SK-N-SH (cell line): ENCODE measurements around the gene SENP3. TPM values are rescaled to one million over a fixed set of nuclear protein-coding genes. Genes with fewer than 3 reads are reported as not detected.

Source experiments
- CTCF ChIA-PET: fragments of 300-600, 350-600 bp; formaldehyde crosslinking; extraction: SDS; loops from one replicate; lab custom pipeline; 2021; lab: Yijun Ruan, JAX
- POLR2A ChIA-PET: fragments of 350-600 bp; sonication (Branson Sonifier 250); formaldehyde crosslinking; extraction: SDS; loops from one replicate; lab custom pipeline; 2020; ENCODE audit warnings: antibody characterized with exemption, inconsistent platforms; lab: Yijun Ruan, JAX
- DNase-seq: peaks from one replicate; pipeline ENCODE4 v3.0.0; 2012
- H2AFZ ChIP-seq: fragments of 200-600 bp; sonication (generic); 2 replicates; pipeline ENCODE4 v1.8.1; 2016; ENCODE audit warnings: antibody characterized with exemption, mild to moderate bottlenecking, low read depth
- H3F3A ChIP-seq: fragments of 200-600 bp; sonication (generic); replicated peaks from 2 replicates; pipeline ENCODE3; 2016; ENCODE audit warnings: antibody characterized with exemption, mild to moderate bottlenecking; ENCODE audit not compliant: insufficient read depth
- H3K27ac ChIP-seq, 2 experiments: fragments of 200-500 bp in 1 of 2; fragments of 200-600 bp in 1 of 2; sonication (Bioruptor generic) in 1 of 2; sonication (generic), shearing (Covaris generic) in 1 of 2; 2 replicates each; pipeline versions ENCODE4 v1.5.1 to v1.6.1; 2014 to 2016; ENCODE audit warnings: low read depth in 2 of 2, inconsistent platforms in 1 of 2, low read length in 1 of 2, mild to moderate bottlenecking in 1 of 2, mixed read lengths in 1 of 2
- H3K27me3 ChIP-seq: fragments of 200-600 bp; sonication (generic), shearing (Covaris generic); 2 replicates; pipeline ENCODE4 v1.6.1; 2016; ENCODE audit warnings: mixed run types; ENCODE audit not compliant: insufficient read depth
- H3K36me3 ChIP-seq, 2 experiments: fragments of 200-500 bp in 1 of 2; fragments of 200-600 bp in 1 of 2; sonication (Bioruptor generic) in 1 of 2; sonication (generic) in 1 of 2; replicated peaks in 1 of 2; 2 replicates each; pipeline versions ENCODE3 to v1.5.1; 2014 to 2016; ENCODE audit warnings: low read length in 1 of 2, mild to moderate bottlenecking in 1 of 2; ENCODE audit not compliant: insufficient read depth in 2 of 2, control insufficient read depth in 1 of 2
- H3K4me1 ChIP-seq, 2 experiments: fragments of 200-500 bp in 1 of 2; fragments of 200-600 bp in 1 of 2; sonication (Bioruptor generic) in 1 of 2; sonication (generic), shearing (Covaris generic) in 1 of 2; 2 replicates each; pipeline versions ENCODE4 v1.5.1 to v1.6.1; 2014 to 2016; ENCODE audit warnings: low read depth in 1 of 2, low read length in 1 of 2, mixed run types in 1 of 2; ENCODE audit not compliant: insufficient read depth in 2 of 2, control insufficient read depth in 1 of 2
- H3K4me2 ChIP-seq: fragments of 200-600 bp; sonication (generic), shearing (Covaris generic); 2 replicates; pipeline ENCODE4 v1.6.1; 2017; ENCODE audit warnings: mixed run types
- H3K4me3 ChIP-seq, 2 experiments: fragments of 200-500 bp in 1 of 2; fragments of 200-600 bp in 1 of 2; sonication (Bioruptor generic) in 1 of 2; sonication (generic), shearing (Covaris generic) in 1 of 2; 2 replicates each; pipeline versions ENCODE4 v1.5.1 to v1.8.1; 2014 to 2016; ENCODE audit warnings: low read depth in 2 of 2, inconsistent platforms in 1 of 2, low read length in 1 of 2, mild to moderate bottlenecking in 1 of 2, mixed read lengths in 1 of 2, moderate library complexity in 1 of 2
- H3K79me2 ChIP-seq: fragments of 200-600 bp; sonication (generic); 2 replicates; pipeline ENCODE4 v1.8.1; 2017; ENCODE audit warnings: mild to moderate bottlenecking; ENCODE audit not compliant: insufficient read depth
- H3K9ac ChIP-seq: fragments of 200-600 bp; sonication (generic); 2 replicates; pipeline ENCODE4 v1.6.1; 2017; ENCODE audit warnings: mixed run types
- H3K9me2 ChIP-seq: fragments of 200-600 bp; sonication (generic); 2 replicates; pipeline ENCODE4 v1.6.1; 2017; ENCODE audit warnings: mixed run types
- H3K9me3 ChIP-seq: fragments of 200-600 bp; sonication (generic); 2 replicates; pipeline ENCODE4 v1.6.1; 2017; ENCODE audit warnings: mixed run types, mild to moderate bottlenecking, moderate library complexity
- H4K20me1 ChIP-seq: fragments of 200-600 bp; sonication (generic); 2 replicates; pipeline ENCODE4 v1.6.1; 2017; ENCODE audit warnings: mild to moderate bottlenecking, mixed run types; ENCODE audit not compliant: insufficient read depth
- CHD2 ChIP-seq: fragments of 150-350 bp; IDR thresholded peaks from 2 replicates; pipeline ENCODE4 v1.6.1; 2018; ENCODE audit warnings: low read length; ENCODE audit not compliant: partially characterized antibody
- CTCF ChIP-seq: fragments of 200-600 bp; sonication (generic); IDR thresholded peaks from 2 replicates; pipeline ENCODE4 v1.6.1; 2017; ENCODE audit warnings: antibody characterized with exemption, mild to moderate bottlenecking, moderate library complexity
- FOSL2 ChIP-seq: IDR thresholded peaks from 2 replicates; pipeline ENCODE4 v1.4.0; 2012; ENCODE audit warnings: low read depth, mild to moderate bottlenecking, moderate library complexity, borderline replicate concordance
- GABPA ChIP-seq: IDR thresholded peaks from 2 replicates; pipeline ENCODE4 v1.4.0; 2012; ENCODE audit warnings: low read depth, mild to moderate bottlenecking
- GATA2 ChIP-seq: sonication (generic); formaldehyde crosslinking; IDR thresholded peaks from 2 replicates; pipeline ENCODE4 v1.5.0; 2020; ENCODE audit warnings: mild to moderate bottlenecking, missing genetic modification reagents
- IRF3 ChIP-seq: fragments of 150-350 bp; IDR thresholded peaks from 2 replicates; pipeline ENCODE4 v1.6.1; 2016; ENCODE audit warnings: mild to moderate bottlenecking, low read depth, low read length
- JUND ChIP-seq: IDR thresholded peaks from 2 replicates; pipeline ENCODE4 v1.4.0; 2012
- MAX ChIP-seq: IDR thresholded peaks from 2 replicates; pipeline ENCODE4 v1.4.0; 2012; ENCODE audit warnings: low read depth
- MXI1 ChIP-seq: IDR thresholded peaks from 2 replicates; pipeline ENCODE4 v1.6.1; 2012; ENCODE audit warnings: mild to moderate bottlenecking, low read depth, low read length, improper control_type of control experiment
- NFIC ChIP-seq: IDR thresholded peaks from 2 replicates; pipeline ENCODE4 v1.4.0; 2012; ENCODE audit warnings: borderline replicate concordance
- NRF1 ChIP-seq: IDR thresholded peaks from 2 replicates; pipeline ENCODE4 v1.6.1; 2012; ENCODE audit warnings: low read depth, mild to moderate bottlenecking, low read length
- PBX3 ChIP-seq: IDR thresholded peaks from 2 replicates; pipeline ENCODE4; 2012
- POLR2AphosphoS5 ChIP-seq: IDR thresholded peaks from 2 replicates; pipeline ENCODE4 v1.6.1; 2012; ENCODE audit warnings: low read depth, low read length
- RAD21 ChIP-seq: IDR thresholded peaks from 2 replicates; pipeline ENCODE4 v1.6.1; 2012; ENCODE audit warnings: mild to moderate bottlenecking, low read length
- SIN3A ChIP-seq: IDR thresholded peaks from 2 replicates; pipeline ENCODE4 v1.6.1; 2012; ENCODE audit warnings: low read depth, mild to moderate bottlenecking, low read length, moderate library complexity, borderline replicate concordance
- SMC3 ChIP-seq: IDR thresholded peaks from 2 replicates; pipeline ENCODE4 v1.6.1; 2012; ENCODE audit warnings: low read depth, low read length, improper control_type of control experiment
- TAF1 ChIP-seq: IDR thresholded peaks from 2 replicates; pipeline ENCODE4 v1.6.1; 2012; ENCODE audit warnings: low read depth, mild to moderate bottlenecking, low read length, moderate library complexity, borderline replicate concordance
- TCF12 ChIP-seq: IDR thresholded peaks from 2 replicates; pipeline ENCODE4 v1.4.0; 2012
- USF1 ChIP-seq: IDR thresholded peaks from 2 replicates; pipeline ENCODE4 v1.4.0; 2012; ENCODE audit warnings: low read depth, borderline replicate concordance
- ZBTB33 ChIP-seq: IDR thresholded peaks from 2 replicates; pipeline ENCODE4 v1.4.0; 2012; ENCODE audit warnings: low read depth, borderline replicate concordance
- WGBS: methylation state at CpG from one replicate; pipeline ENCODE4 v1.1.6; 2017; ENCODE audit warnings: low lambda C conversion rate; 5-methylcytosine and 5-hydroxymethylcytosine counted together
- polyA plus RNA-seq, 3 experiments: library from polyadenylated mRNA; depleted of rRNA; stranded (reverse); fragments of >200 nt; gene quantifications; 2 replicates each; pipeline ENCODE4 v1.2.3, GENCODE V29; 2012

The SENP3 gene
- polyA plus RNA-seq, 1 of the 3 experiments (the other 2 are of a cell fraction) = 80.8 TPM

GRCh38 chr17:7572588-7573323 lies 11.0 kb downstream of the SENP3 start (continued):
- TF ChIP-seq ZBTB33 (peak; percentile 72; the same call in 1 of the 2 replicates), MXI1 (no peak; the same call in 1 of the 2 replicates), CHD2 (peak; percentile 96), NRF1 (no peak), GATA2 (no peak), POLR2AphosphoS5 (peak; percentile 99), RAD21 (no peak), IRF3 (peak; percentile 97), SMC3 (no peak), PBX3 (peak; percentile 100), TCF12 (peak; percentile 11; the same call in 1 of the 2 replicates), TAF1 (peak; percentile 92), FOSL2 (no peak; the same call in 1 of the 2 replicates)

- POLR2A ChIA-PET = interaction anchor here (1.0 to 4.3 kb wide), 5 partner anchors 11 to 113 kb away, joined by 3 to 37 read pairs (median 5); partner anchors contain the start of genes MPDU1, SENP3 and TNFSF13
- peaks cover 16 to 33% of the 10 kb centered on the region in 2 experiments for H3K4me1 ChIP-seq
- no peaks in the 10 kb centered on the region for H3K27me3 ChIP-seq
- DNase-seq = peak; percentile 94
- H3K4me3 ChIP-seq = peak overlapping the region; percentile 98 to 100
- peaks cover 70% of the 10 kb centered on the region for H3K79me2 ChIP-seq
- CTCF ChIA-PET = interaction anchor here (1.0 to 5.9 kb wide), 4 partner anchors 12 to 114 kb away, joined by 3 to 40 read pairs (median 6); partner anchors contain the start of genes SENP3 and TP53
- peak overlapping the region; percentile 96 for H3K4me2 ChIP-seq
- H3K9ac ChIP-seq = peak overlapping the region; percentile 100
- H3K9me2 ChIP-seq = no peaks in the 10 kb centered on the region
- peaks cover 71% of the 10 kb centered on the region for H3F3A ChIP-seq
- no peaks in the 10 kb centered on the region for H3K9me3 ChIP-seq
- 2% methylated on average over 12 of the region's 71 CpGs for WGBS
- H3K36me3 ChIP-seq = peaks cover 67 to 71% of the 10 kb centered on the region in 2 experiments
- peak overlapping the region; percentile 92 for H3K27ac ChIP-seq
- H2AFZ ChIP-seq = no peak overlapping the region
- peaks cover 55% of the 10 kb centered on the region for H4K20me1 ChIP-seq
- TF ChIP-seq JUND (no peak), MAX (peak; percentile 93), POLR2AphosphoS5 (peak; percentile 55; the same call in 1 of the 2 replicates), MXI1 (peak; percentile 99), SMC3 (no peak), GABPA (peak; percentile 69), CHD2 (peak; percentile 74), CTCF (no peak), NFIC (no peak; the same call in 1 of the 2 replicates), SIN3A (peak; percentile 94; the same call in 1 of the 2 replicates), USF1 (no peak)
Observed at GRCh38 chr17:7573324-7574080, 11.8 kb downstream of the SENP3 start.
